Measurements from ENCODE around the gene KIF1C. TPM values are rescaled to one million over a fixed set of nuclear protein-coding genes. Genes with fewer than 3 reads are reported as not detected.

The KIF1C gene
- total and polyA plus RNA-seq, 9 of the 15 experiments (the other 6 are each of a cell fraction or from before 2014, with no cell fraction given) = 0.38 to 68.4 (median 25.1) TPM

DNA sequence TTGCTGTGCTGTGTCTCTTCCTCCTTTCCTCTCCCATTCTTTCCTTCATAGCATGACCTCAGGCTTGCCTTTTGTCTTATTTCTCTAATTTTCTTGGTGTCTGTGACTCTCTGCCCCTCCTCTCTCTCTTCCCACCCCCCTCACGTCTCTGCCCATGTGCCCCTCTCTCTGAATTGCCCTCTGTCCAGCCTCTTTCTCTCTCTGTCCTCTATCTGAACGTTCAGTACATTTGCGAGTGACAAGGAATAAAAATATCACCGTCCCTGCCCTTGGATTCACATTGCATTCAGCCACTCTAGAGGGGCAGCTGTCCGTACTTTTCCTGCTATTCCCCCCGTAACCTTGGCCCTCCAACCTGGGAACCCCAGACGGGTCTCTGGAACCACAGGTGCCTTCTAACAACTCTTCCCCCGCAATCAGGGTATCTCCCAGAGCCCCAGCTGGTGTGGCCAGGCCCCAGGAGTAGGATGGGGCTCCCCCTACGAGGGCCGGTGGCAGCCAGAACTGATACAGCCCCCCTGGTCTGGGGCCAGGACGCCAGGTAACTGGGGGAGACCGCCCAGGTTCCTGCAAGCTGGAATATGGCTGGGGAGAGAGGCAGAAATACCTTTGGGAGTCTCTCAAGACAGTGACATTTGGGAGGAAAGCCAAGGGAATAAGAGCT, 1.8 kb downstream of the KIF1C start (continued):
- TF ChIP-seq TGIF2 (CRISPR knock-in tag; IDR thresholded peaks at IDR 0.05) (no peak), ZNF830 (CRISPR knock-in tag; IDR thresholded peaks at IDR 0.05) (no peak), TAF15 (IDR thresholded peaks at IDR 0.05; ENCODE audit: low read depth, low read length) (no peak), ZNF445 (CRISPR knock-in tag; IDR thresholded peaks at IDR 0.05; ENCODE audit: low read depth) (no peak)
- TF ChIP-seq, protein P1, sequence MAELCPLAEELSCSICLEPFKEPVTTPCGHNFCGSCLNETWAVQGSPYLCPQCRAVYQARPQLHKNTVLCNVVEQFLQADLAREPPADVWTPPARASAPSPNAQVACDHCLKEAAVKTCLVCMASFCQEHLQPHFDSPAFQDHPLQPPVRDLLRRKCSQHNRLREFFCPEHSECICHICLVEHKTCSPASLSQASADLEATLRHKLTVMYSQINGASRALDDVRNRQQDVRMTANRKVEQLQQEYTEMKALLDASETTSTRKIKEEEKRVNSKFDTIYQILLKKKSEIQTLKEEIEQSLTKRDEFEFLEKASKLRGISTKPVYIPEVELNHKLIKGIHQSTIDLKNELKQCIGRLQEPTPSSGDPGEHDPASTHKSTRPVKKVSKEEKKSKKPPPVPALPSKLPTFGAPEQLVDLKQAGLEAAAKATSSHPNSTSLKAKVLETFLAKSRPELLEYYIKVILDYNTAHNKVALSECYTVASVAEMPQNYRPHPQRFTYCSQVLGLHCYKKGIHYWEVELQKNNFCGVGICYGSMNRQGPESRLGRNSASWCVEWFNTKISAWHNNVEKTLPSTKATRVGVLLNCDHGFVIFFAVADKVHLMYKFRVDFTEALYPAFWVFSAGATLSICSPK (IDR thresholded peaks at IDR 0.05; ENCODE audit: borderline replicate concordance) = no peak

- in situ Hi-C loops (cut with MboI) = no loop called here
- Histone ChIP-seq H3K9ac (ENCODE audit: insufficient read depth in 1 of 2, low read depth in 2 of 2, low read length in 2 of 2) (no peak overlapping the region), H3K4me1 (replicated peaks in 1 of 2; ENCODE audit: control insufficient read depth in 2 of 2, insufficient read depth in 2 of 2, low read length in 2 of 2) (peaks cover 11 to 34% of the 10 kb centered on the region in 2 experiments; a peak in 3 of 5 replicates), H3K9me1 (ENCODE audit: control insufficient read depth, insufficient read depth, low read length) (peaks cover 2% of the 10 kb centered on the region), H2AFZ (ENCODE audit: low read depth, low read length) (no peak overlapping the region), H3K79me2 (ENCODE audit: control insufficient read depth, insufficient read depth, low read length) (peaks cover 16% of the 10 kb centered on the region), H3K4me3 (no peak overlapping the region), H4K20me1 (replicated peaks; ENCODE audit: control insufficient read depth, insufficient read depth, low read length) (no peaks in the 10 kb centered on the region), H3K9me3 (replicated peaks; ENCODE audit: control insufficient read depth, insufficient read depth, low read depth, low read length) (no peaks in the 10 kb centered on the region), H3K27me3 (ENCODE audit: control insufficient read depth in 2 of 2, insufficient read depth in 2 of 2, low read length in 2 of 2) (no peaks in the 10 kb centered on the region), H3K4me2 (ENCODE audit: insufficient read depth, low read length) (no peak overlapping the region), H3K27ac (ENCODE audit: extremely low read depth, low read depth, low read length) (no peak overlapping the region), H3K36me3 (ENCODE audit: control insufficient read depth, insufficient read depth, low read length) (peaks cover 48% of the 10 kb centered on the region)
- WGBS (ENCODE audit: insufficient coverage, low coverage, missing lambda C conversion rate) = 88% methylated on average over 9 of the region's 11 CpGs
- DNase-seq (ENCODE audit: extremely low read depth in 1 of 4, low spot score in 3 of 4) (no peak), FAIRE-seq (no peak), ATAC-seq (no peak)
- BruUV-seq (replicated peaks) = no TSS peak
- TF ChIP-seq, protein P2, sequence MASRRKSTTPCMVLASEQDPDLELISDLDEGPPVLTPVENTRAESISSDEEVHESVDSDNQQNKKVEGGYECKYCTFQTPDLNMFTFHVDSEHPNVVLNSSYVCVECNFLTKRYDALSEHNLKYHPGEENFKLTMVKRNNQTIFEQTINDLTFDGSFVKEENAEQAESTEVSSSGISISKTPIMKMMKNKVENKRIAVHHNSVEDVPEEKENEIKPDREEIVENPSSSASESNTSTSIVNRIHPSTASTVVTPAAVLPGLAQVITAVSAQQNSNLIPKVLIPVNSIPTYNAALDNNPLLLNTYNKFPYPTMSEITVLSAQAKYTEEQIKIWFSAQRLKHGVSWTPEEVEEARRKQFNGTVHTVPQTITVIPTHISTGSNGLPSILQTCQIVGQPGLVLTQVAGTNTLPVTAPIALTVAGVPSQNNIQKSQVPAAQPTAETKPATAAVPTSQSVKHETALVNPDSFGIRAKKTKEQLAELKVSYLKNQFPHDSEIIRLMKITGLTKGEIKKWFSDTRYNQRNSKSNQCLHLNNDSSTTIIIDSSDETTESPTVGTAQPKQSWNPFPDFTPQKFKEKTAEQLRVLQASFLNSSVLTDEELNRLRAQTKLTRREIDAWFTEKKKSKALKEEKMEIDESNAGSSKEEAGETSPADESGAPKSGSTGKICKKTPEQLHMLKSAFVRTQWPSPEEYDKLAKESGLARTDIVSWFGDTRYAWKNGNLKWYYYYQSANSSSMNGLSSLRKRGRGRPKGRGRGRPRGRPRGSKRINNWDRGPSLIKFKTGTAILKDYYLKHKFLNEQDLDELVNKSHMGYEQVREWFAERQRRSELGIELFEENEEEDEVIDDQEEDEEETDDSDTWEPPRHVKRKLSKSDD (conservative IDR thresholded peaks at IDR 0.05; ENCODE audit: low read length) = no peak
- TF ChIP-seq NFIC (IDR thresholded peaks at IDR 0.05) (no peak), NELFE (IDR thresholded peaks at IDR 0.05; ENCODE audit: insufficient read depth, insufficient read length) (no peak), RBM15 (IDR thresholded peaks at IDR 0.05; ENCODE audit: insufficient read depth, low read length) (no peak), MCM5 (IDR thresholded peaks at IDR 0.05; ENCODE audit: low read depth) (no peak), MAFG (tag; conservative IDR thresholded peaks at IDR 0.05) (no peak)
- TF ChIP-seq, protein P3, sequence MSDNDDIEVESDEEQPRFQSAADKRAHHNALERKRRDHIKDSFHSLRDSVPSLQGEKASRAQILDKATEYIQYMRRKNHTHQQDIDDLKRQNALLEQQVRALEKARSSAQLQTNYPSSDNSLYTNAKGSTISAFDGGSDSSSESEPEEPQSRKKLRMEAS (CRISPR knock-in tag; IDR thresholded peaks at IDR 0.05) = no peak
- CTCF ChIA-PET (ENCODE audit: low intra/inter-chr PET ratio) = no interaction called here
- POLR2A ChIA-PET = no interaction called here
- intact Hi-C loops (cut with micrococcal nuclease) = no loop called here
These were observed 2.5 kb downstream of the KIF1C start for GRCh38 chr17:5000237-5000639.

All from K562 (cell line).